Mesendoderm (in vitro differentiated cells): ENCODE measurements around the gene KRT26. TPM values are rescaled to one million over a fixed set of nuclear protein-coding genes. Genes with fewer than 3 reads are reported as not detected.

ENCODE experiments used
- DNase-seq: peaks from one replicate; pipeline ENCODE4 v3.0.0; 2013
- H2AK5ac ChIP-seq: 2 replicates; pipeline ENCODE4 v1.6.1; 2013; ENCODE audit warnings: low read length, inconsistent platforms
- H2BK120ac ChIP-seq: 2 replicates; pipeline ENCODE4 v1.6.1; 2013; ENCODE audit warnings: low read depth, mild to moderate bottlenecking, low read length, moderate library complexity, mixed read lengths
- H2BK15ac ChIP-seq: replicated peaks from 2 replicates; pipeline ENCODE4 v1.6.1; 2013; ENCODE audit warnings: low read depth, mild to moderate bottlenecking, moderate library complexity
- H2BK5ac ChIP-seq: 2 replicates; pipeline ENCODE4 v1.6.1; 2013; ENCODE audit warnings: low read length, inconsistent platforms
- H3K18ac ChIP-seq: 2 replicates; pipeline ENCODE4 v1.6.1; 2013; ENCODE audit warnings: mild to moderate bottlenecking, low read length, mixed read lengths
- H3K23ac ChIP-seq: one replicate; pipeline ENCODE4 v1.6.1; 2013; ENCODE audit warnings: low read length
- H3K27ac ChIP-seq: 2 replicates; pipeline ENCODE4 v1.5.1; 2013; ENCODE audit warnings: low read depth, mild to moderate bottlenecking, inconsistent platforms, low read length, moderate library complexity
- H3K27me3 ChIP-seq: 2 replicates; pipeline ENCODE4 v1.6.1; 2013; ENCODE audit warnings: low read length, control low read depth, mild to moderate bottlenecking, inconsistent platforms; ENCODE audit not compliant: insufficient read depth, poor library complexity
- H3K36me3 ChIP-seq: 2 replicates; pipeline ENCODE4 v1.6.1; 2013; ENCODE audit warnings: low read length, inconsistent platforms; ENCODE audit not compliant: control insufficient read depth, insufficient read depth
- H3K4ac ChIP-seq: one replicate; pipeline ENCODE4 v1.6.1; 2013; ENCODE audit warnings: low read depth, mild to moderate bottlenecking, low read length, moderate library complexity
- H3K4me1 ChIP-seq: 2 replicates; pipeline ENCODE4 v1.6.1; 2013; ENCODE audit warnings: low read depth, low read length, inconsistent platforms; ENCODE audit not compliant: control insufficient read depth
- H3K4me2 ChIP-seq: 2 replicates; pipeline ENCODE4 v1.6.1; 2013; ENCODE audit warnings: low read length
- H3K4me3 ChIP-seq: 2 replicates; pipeline ENCODE4 v1.5.1; 2013; ENCODE audit warnings: mild to moderate bottlenecking, low read length
- H3K56ac ChIP-seq: one replicate; pipeline ENCODE4 v1.6.1; 2013; ENCODE audit warnings: low read length
- H3K79me1 ChIP-seq: 2 replicates; pipeline ENCODE4 v1.6.1; 2013; ENCODE audit warnings: low read length, inconsistent platforms
- H3K79me2 ChIP-seq: 2 replicates; pipeline ENCODE4 v1.6.1; 2013; ENCODE audit warnings: mild to moderate bottlenecking, low read length; ENCODE audit not compliant: control insufficient read depth, insufficient read depth
- H3K9ac ChIP-seq: 2 replicates; pipeline ENCODE4 v1.6.1; 2013; ENCODE audit warnings: low read length, inconsistent platforms
- H4K5ac ChIP-seq: one replicate; pipeline ENCODE4 v1.6.1; 2013; ENCODE audit warnings: low read length
- H4K8ac ChIP-seq: one replicate; pipeline ENCODE4 v1.6.1; 2013; ENCODE audit warnings: low read depth, mild to moderate bottlenecking, control low read depth, low read length, moderate library complexity
- WGBS: extraction: QIAGEN DNeasy Blood & Tissue Kit; methylation state at CpG from one replicate; pipeline ENCODE4 v1.1.7; 2013; ENCODE audit warnings: low lambda C conversion rate, missing lambda C conversion rate; ENCODE audit not compliant: insufficient coverage; ENCODE audit errors: extremely low coverage; 5-methylcytosine and 5-hydroxymethylcytosine counted together
- polyA plus RNA-seq, 2 experiments: library from polyadenylated mRNA; stranded (reverse); fragments of 200-250 nt; gene quantifications; one replicate each; pipeline ENCODE4 v1.2.3, GENCODE V29; 2013

KRT26 gene, protein sequence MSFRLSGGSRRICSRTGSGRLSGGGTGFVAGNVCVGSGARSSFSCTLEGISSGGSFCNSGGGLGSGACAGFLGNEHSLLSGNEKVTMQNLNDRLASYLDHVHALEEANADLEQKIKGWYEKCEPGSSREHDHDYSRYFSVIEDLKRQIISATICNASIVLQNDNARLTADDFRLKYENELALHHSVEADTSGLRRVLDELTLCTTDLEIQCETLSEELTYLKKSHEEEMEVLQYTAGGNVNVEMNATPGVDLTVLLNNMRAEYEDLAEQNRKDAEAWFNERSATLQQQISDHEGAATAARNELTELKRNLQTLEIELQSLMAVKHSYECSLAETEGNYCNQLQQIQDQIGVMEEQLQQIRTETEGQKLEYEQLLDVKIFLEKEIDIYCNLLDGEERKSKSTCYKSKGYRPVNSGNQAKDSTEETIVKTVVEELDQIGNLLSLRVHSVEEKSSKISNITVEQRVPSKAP
- polyA plus RNA-seq (2013, experiment 1 of 2), result not detected
- polyA plus RNA-seq (2013, experiment 2 of 2), result not detected

DNA sequence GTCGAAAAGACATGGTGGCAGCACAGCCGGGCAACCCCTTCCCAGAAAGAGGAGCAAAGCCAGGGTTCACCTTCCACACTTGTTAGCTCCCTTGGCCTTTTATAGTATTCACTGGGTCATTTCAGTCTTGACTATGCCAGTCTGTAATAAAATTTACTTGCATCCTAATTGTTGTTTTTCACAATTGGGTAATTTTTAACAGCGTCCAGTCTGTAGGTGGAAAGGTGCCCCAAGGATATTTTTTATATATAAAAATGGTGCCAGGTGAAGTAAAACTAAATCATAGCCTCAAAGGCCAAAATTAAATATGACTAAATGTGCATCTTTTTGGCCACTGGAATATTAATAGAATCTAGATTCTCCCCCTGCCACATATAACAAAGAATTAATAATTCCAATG is at the start of gene KRT26:
KRT26 (minus strand) TSS at position 101 of the 400 bp plus-strand sequence; CDS start at position 13, 88 bp downstream.
- no peak within 1 kb of the TSS for H2BK120ac ChIP-seq
- no peak for DNase-seq
- H2BK5ac ChIP-seq, result no peak within 1 kb of the TSS
- WGBS, result no CpG with 5 or more reads among the region's 3 CpGs
- H4K8ac ChIP-seq, result no peak within 1 kb of the TSS
- no peak within 1 kb of the TSS for H2BK15ac ChIP-seq
- no peak within 1 kb of the TSS for H2AK5ac ChIP-seq
- no peak within 1 kb of the TSS for H3K23ac ChIP-seq
- H3K36me3 ChIP-seq, result no peaks in the 10 kb centered on the region
- no peak within 1 kb of the TSS for H4K5ac ChIP-seq
- H3K9ac ChIP-seq, result no peak within 1 kb of the TSS
- H3K27me3 ChIP-seq, result no peaks in the 10 kb centered on the region
- H3K79me1 ChIP-seq, result no peaks in the 10 kb centered on the region
- H3K79me2 ChIP-seq, result no peaks in the 10 kb centered on the region
- H3K4ac ChIP-seq, result no peak within 1 kb of the TSS
- H3K27ac ChIP-seq, result no peak within 1 kb of the TSS
- no peak within 1 kb of the TSS for H3K4me3 ChIP-seq
- H3K4me1 ChIP-seq, result no peaks in the 10 kb centered on the region
- H3K4me2 ChIP-seq, result no peak within 1 kb of the TSS
- no peak within 1 kb of the TSS for H3K18ac ChIP-seq
- no peak within 1 kb of the TSS for H3K56ac ChIP-seq

DNA sequence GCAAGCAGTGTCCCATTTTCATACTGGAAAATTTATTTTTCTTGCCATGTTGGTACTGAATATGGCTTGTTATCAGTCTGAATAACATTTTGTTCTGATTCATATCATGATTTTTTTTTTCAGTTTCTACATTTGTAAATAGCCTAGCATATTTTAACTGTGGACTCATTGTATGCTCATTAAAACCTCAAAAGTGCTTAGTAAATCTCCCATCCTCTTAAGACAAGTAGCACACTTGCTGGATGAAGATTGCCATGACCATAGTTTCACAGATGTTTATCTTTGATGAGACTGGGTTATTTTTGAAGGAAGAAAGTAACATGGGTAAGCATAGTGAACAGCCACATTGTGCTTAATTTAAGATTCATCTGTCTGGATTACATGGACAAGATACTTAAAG is 49.5 kb upstream of the KRT26 start:
- Histone ChIP-seq H4K8ac (no peak overlapping the region), H2BK5ac (no peak overlapping the region), H3K4ac (no peak overlapping the region), H4K5ac (no peak overlapping the region), H3K56ac (no peak overlapping the region), H3K79me1 (peaks cover 2% of the 10 kb centered on the region), H3K9ac (no peak overlapping the region), H3K27ac (no peak overlapping the region), H2BK15ac (no peak overlapping the region), H3K36me3 (peaks cover 1% of the 10 kb centered on the region), H2AK5ac (no peak overlapping the region), H3K23ac (no peak overlapping the region), H3K4me3 (no peak overlapping the region), H3K79me2 (no peaks in the 10 kb centered on the region), H3K4me1 (no peaks in the 10 kb centered on the region), H3K27me3 (no peaks in the 10 kb centered on the region), H3K4me2 (no peak overlapping the region), H2BK120ac (no peak overlapping the region), H3K18ac (no peak overlapping the region)
- no peak for DNase-seq

DNA sequence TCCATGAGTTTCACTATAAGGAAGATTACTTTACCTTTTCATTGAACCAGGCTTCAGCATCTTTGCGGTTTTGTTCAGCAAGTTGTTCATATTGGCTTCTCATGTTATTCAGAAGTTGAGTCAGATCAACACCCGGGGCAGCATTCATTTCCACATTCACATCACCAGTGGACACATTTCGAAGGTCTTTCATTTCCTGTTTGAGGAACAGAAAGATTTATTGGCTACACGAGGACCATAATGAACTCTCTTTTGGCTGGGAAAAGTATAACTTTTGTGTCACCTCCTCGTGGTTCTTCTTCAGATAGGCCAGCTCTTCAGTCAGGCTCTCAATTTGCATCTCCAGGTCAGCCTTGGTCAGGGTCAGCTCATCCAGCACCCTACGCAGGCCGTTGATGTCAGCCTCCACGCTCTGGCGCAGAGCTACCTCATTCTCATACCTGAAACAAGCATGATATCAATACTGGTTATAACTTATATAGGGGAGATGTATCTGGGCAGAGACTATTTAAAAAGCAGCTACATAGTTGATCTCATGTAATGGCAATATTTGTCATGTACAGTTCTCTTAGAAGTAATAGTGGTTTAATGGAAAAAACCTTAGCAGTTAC is 48.3 kb upstream of the KRT26 start:
- no peak overlapping the region for H2AK5ac ChIP-seq
- no peak overlapping the region for H2BK15ac ChIP-seq
- no peak overlapping the region for H3K4me3 ChIP-seq
- no CpG with 5 or more reads among the region's 9 CpGs for WGBS
- peaks cover 1% of the 10 kb centered on the region for H3K36me3 ChIP-seq
- H2BK5ac ChIP-seq, result no peak overlapping the region
- no peak overlapping the region for H3K18ac ChIP-seq
- H3K79me1 ChIP-seq, result no peaks in the 10 kb centered on the region
- H4K5ac ChIP-seq, result no peak overlapping the region
- no peak overlapping the region for H3K9ac ChIP-seq
- no peaks in the 10 kb centered on the region for H3K79me2 ChIP-seq
- H4K8ac ChIP-seq, result no peak overlapping the region
- H3K4me1 ChIP-seq, result no peaks in the 10 kb centered on the region
- no peak overlapping the region for H3K56ac ChIP-seq
- no peak overlapping the region for H3K27ac ChIP-seq
- H3K4ac ChIP-seq, result no peak overlapping the region
- no peak overlapping the region for H2BK120ac ChIP-seq
- DNase-seq, result no peak
- H3K4me2 ChIP-seq, result no peak overlapping the region
- no peak overlapping the region for H3K23ac ChIP-seq
- no peaks in the 10 kb centered on the region for H3K27me3 ChIP-seq

DNA sequence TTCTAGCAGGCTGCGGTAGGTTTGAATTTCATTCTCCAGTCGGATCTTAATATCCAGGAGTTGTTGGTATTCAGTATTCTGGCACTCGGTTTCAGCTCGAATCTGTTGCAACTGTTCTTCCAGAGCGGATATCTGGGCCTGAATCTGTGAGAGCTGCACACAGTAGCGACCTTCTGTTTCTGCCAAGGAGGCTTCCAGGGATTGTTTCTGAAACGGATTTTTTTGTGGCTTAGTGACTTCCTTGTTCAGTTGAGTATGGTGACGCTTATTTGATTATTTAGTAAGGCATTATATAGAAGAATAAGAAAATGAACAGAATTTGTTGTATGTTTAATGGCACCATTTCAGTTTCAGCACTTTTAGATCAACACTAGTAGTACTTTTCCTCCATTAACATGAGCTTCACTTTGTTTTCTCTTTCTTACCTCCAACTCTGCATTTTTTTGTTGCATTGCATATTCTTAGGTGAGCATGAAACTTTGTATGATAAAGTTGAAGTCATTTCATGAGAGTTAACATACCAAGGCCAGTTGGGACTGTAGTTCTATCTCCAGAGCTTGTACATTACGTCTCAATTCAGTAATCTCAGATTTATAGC is 47.6 kb upstream of the KRT26 start:
- Histone ChIP-seq H3K9ac (peak overlapping the region; percentile 78), H2AK5ac (no peak overlapping the region), H3K23ac (no peak overlapping the region), H3K4ac (peak overlapping the region; percentile 70), H4K8ac (peak overlapping the region; percentile 89), H3K27ac (no peak overlapping the region), H2BK15ac (no peak overlapping the region), H3K18ac (no peak overlapping the region), H4K5ac (peak overlapping the region; percentile 99), H3K27me3 (no peaks in the 10 kb centered on the region), H3K4me1 (no peaks in the 10 kb centered on the region), H3K56ac (peak overlapping the region; percentile 83), H3K36me3 (peaks cover 1% of the 10 kb centered on the region), H2BK5ac (no peak overlapping the region), H3K4me2 (peak overlapping the region; percentile 72), H3K4me3 (peak overlapping the region; percentile 82), H2BK120ac (no peak overlapping the region), H3K79me2 (no peaks in the 10 kb centered on the region), H3K79me1 (no peaks in the 10 kb centered on the region)
- peak; percentile 8 for DNase-seq
- WGBS, result no CpG with 5 or more reads among the region's 9 CpGs

DNA sequence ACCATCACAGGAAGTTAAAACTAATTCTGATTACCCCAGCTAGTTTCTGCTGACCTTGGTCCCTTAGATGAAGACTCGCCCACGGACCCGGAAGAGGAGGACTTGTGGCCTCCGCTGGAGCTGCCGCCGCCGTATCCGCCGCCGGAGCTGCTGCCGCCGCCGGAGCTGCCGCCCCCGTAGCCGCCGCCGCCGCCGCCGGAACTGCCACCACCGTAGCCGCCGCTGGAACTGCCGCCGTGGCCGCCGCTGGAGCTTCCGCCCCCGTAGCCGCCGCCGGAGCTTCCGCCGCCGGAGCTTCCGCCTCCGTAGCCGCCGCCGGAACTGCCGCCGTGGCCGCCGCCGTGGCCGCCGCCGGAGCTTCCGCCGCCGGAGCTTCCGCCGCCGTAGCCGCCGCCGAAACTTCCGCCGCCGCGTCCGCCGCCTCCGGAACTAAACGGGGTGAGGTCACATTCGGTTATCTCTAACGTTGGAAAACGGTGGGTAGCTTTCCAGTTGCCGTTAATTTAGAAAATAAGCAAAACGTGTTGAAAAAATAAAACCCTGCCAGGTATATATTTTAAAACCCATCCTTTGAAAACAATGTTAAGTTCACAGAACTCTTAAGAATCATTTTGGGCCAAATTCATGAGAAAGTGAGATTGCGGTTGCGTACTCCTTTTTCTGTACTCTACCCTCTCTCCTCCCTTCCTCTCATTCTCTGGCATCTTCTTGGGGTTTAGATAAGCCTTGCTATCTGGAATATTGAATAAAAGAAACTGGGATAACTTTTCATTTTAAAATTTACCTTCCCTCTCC is 46.9 kb upstream of the KRT26 start:
- H3K4me1 ChIP-seq, result no peaks in the 10 kb centered on the region
- peak overlapping the region; percentile 83 for H3K56ac ChIP-seq
- no peaks in the 10 kb centered on the region for H3K79me2 ChIP-seq
- H3K4ac ChIP-seq, result peak overlapping the region; percentile 94
- DNase-seq, result peak; percentile 83
- H3K27me3 ChIP-seq, result no peaks in the 10 kb centered on the region
- WGBS, result no CpG with 5 or more reads among the region's 73 CpGs
- peak overlapping the region; percentile 94 for H4K8ac ChIP-seq
- H3K18ac ChIP-seq, result peak overlapping the region; percentile 92
- H3K23ac ChIP-seq, result no peak overlapping the region
- H2BK15ac ChIP-seq, result no peak overlapping the region
- peak overlapping the region; percentile 82 for H3K4me3 ChIP-seq
- H4K5ac ChIP-seq, result peak overlapping the region; percentile 99
- H3K79me1 ChIP-seq, result no peaks in the 10 kb centered on the region
- peak overlapping the region; percentile 72 for H3K4me2 ChIP-seq
- no peak overlapping the region for H2AK5ac ChIP-seq
- peak overlapping the region; percentile 78 for H3K9ac ChIP-seq
- no peak overlapping the region for H2BK120ac ChIP-seq
- H3K27ac ChIP-seq, result peak overlapping the region; percentile 95
- H2BK5ac ChIP-seq, result no peak overlapping the region
- H3K36me3 ChIP-seq, result peaks cover 1% of the 10 kb centered on the region
